Loucy (cell line): Measurements from ENCODE around the gene CCDC187.

Experiments used
- H2AFZ ChIP-seq: fragments of 200-600 bp; sonication (generic); 2 replicates; pipeline ENCODE4 v1.6.0; 2016; ENCODE audit warnings: antibody characterized with exemption, mild to moderate bottlenecking, low read length, moderate library complexity
- H3F3A ChIP-seq: fragments of 200-600 bp; 2 replicates; pipeline ENCODE4 v1.6.0; 2016; ENCODE audit warnings: antibody characterized with exemption, low read depth, mild to moderate bottlenecking
- H3K27me3 ChIP-seq: fragments of 200-600 bp; sonication (generic); 2 replicates; pipeline ENCODE4 v1.6.1; 2014; ENCODE audit warnings: low read length, mild to moderate bottlenecking; ENCODE audit not compliant: insufficient read depth, poor library complexity, severe bottlenecking
- H3K36me3 ChIP-seq: fragments of 200-600 bp; sonication (generic); 2 replicates; pipeline ENCODE4 v1.6.1; 2016; ENCODE audit warnings: low read length; ENCODE audit not compliant: insufficient read depth
- H3K4me1 ChIP-seq: fragments of 200-600 bp; sonication (generic); 2 replicates; pipeline ENCODE4 v1.5.1; 2014; ENCODE audit warnings: low read length, mild to moderate bottlenecking; ENCODE audit not compliant: insufficient read depth, poor library complexity, severe bottlenecking
- H3K4me2 ChIP-seq: fragments of 200-600 bp; sonication (generic); 2 replicates; pipeline ENCODE4 v1.6.0; 2014; ENCODE audit warnings: antibody characterized with exemption, low read length, low read depth, mild to moderate bottlenecking; ENCODE audit not compliant: poor library complexity, severe bottlenecking
- H3K4me3 ChIP-seq: fragments of 200-600 bp; sonication (generic); 2 replicates; pipeline ENCODE4 v1.5.1; 2014; ENCODE audit warnings: low read length, mild to moderate bottlenecking, mixed read lengths; ENCODE audit not compliant: poor library complexity, severe bottlenecking
- H3K79me2 ChIP-seq: fragments of 200-600 bp; sonication (generic); 2 replicates; pipeline ENCODE4 v1.6.1; 2014; ENCODE audit warnings: low read length; ENCODE audit not compliant: insufficient read depth
- H3K9ac ChIP-seq: fragments of 200-600 bp; sonication (generic); 2 replicates; pipeline ENCODE4 v1.6.0; 2014; ENCODE audit warnings: mild to moderate bottlenecking, low read depth, low read length, moderate library complexity; ENCODE audit not compliant: poor library complexity, severe bottlenecking
- H3K9me2 ChIP-seq: fragments of 200-600 bp; sonication (generic); replicated peaks from 2 replicates; pipeline ENCODE4 v1.6.1; 2016; ENCODE audit warnings: low read depth, low read length, mixed read lengths
- H3K9me3 ChIP-seq: fragments of 200-600 bp; sonication (generic); 2 replicates; pipeline ENCODE4 v1.6.1; 2014; ENCODE audit warnings: mild to moderate bottlenecking, antibody characterized with exemption, low read length, low read depth; ENCODE audit not compliant: insufficient read depth
- H4K20me1 ChIP-seq: fragments of 200-600 bp; sonication (generic); 2 replicates; pipeline ENCODE4 v1.6.0; 2014; ENCODE audit warnings: antibody characterized with exemption, low read length, mild to moderate bottlenecking; ENCODE audit not compliant: insufficient read depth, poor library complexity, severe bottlenecking
- EZH2phosphoT487 ChIP-seq: fragments of 200-600 bp; IDR thresholded peaks from 2 replicates; pipeline ENCODE4 v1.6.1; 2018; ENCODE audit warnings: antibody characterized with exemption, mild to moderate bottlenecking, moderate library complexity, borderline replicate concordance
- TF ChIP-seq, protein P1 (sequence below): fragments of 200-600 bp; sonication (generic); conservative IDR thresholded peaks from 2 replicates; pipeline ENCODE4 v1.5.1; 2014; ENCODE audit warnings: mild to moderate bottlenecking, antibody characterized with exemption, low read length

Gene CCDC187

DNA sequence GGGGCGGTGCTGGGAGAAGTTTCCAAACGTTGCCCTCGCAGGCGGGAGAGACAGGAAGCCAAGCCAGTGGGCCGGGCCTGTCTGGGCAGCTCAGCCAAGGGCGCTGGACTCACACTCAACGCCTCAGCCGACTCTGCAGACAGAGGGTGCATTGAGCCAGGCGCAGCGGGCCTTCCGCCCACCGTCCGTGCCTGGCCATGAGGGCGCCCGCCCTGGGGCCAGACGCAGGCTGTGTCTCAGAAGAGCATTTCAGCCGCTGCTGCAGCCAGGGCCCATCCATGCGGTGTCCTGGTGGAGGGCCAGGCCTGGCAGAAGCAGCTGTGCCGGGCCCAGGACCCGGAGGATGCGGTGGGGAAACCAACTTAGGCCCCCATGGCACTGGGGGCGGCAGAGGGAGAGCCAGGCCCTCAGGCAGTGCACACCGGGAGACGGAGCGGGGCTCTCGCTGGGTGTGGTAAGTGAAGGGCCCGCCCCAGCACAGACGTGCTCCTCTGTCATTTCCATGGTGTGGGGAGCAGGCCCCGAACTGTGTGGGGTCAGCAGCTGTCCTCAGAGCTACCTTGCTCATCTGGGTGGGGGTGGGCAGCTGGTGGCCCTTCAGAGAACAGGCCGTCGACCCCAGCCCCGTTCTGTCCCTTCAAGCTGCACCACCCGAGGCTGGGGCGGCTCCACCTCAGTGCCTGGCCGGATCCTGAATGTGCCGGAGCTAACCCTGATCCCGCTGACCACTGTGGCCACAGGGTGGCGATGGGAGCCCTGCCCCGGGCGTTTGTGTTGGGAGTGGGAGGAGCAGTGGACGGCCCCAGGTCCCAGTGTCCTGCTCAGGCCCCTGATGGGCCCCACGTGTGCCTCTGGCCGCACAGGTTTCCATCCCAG, 41.6 kb upstream of the CCDC187 start:
- no peaks in the 10 kb centered on the region for H3K4me1 ChIP-seq
- H3K79me2 ChIP-seq: no peaks in the 10 kb centered on the region
- H3F3A ChIP-seq: no peaks in the 10 kb centered on the region
- no peaks in the 10 kb centered on the region for H3K36me3 ChIP-seq
- H2AFZ ChIP-seq: no peak overlapping the region
- TF ChIP-seq, protein P1, sequence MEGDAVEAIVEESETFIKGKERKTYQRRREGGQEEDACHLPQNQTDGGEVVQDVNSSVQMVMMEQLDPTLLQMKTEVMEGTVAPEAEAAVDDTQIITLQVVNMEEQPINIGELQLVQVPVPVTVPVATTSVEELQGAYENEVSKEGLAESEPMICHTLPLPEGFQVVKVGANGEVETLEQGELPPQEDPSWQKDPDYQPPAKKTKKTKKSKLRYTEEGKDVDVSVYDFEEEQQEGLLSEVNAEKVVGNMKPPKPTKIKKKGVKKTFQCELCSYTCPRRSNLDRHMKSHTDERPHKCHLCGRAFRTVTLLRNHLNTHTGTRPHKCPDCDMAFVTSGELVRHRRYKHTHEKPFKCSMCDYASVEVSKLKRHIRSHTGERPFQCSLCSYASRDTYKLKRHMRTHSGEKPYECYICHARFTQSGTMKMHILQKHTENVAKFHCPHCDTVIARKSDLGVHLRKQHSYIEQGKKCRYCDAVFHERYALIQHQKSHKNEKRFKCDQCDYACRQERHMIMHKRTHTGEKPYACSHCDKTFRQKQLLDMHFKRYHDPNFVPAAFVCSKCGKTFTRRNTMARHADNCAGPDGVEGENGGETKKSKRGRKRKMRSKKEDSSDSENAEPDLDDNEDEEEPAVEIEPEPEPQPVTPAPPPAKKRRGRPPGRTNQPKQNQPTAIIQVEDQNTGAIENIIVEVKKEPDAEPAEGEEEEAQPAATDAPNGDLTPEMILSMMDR: no peak
- TF ChIP-seq EZH2phosphoT487: no peak
- no peaks in the 10 kb centered on the region for H3K9me3 ChIP-seq
- H3K27me3 ChIP-seq: no peaks in the 10 kb centered on the region
- H4K20me1 ChIP-seq: no peaks in the 10 kb centered on the region
- H3K9me2 ChIP-seq: no peaks in the 10 kb centered on the region
- H3K9ac ChIP-seq: no peak overlapping the region
- no peak overlapping the region for H3K4me3 ChIP-seq
- H3K4me2 ChIP-seq: no peak overlapping the region

DNA sequence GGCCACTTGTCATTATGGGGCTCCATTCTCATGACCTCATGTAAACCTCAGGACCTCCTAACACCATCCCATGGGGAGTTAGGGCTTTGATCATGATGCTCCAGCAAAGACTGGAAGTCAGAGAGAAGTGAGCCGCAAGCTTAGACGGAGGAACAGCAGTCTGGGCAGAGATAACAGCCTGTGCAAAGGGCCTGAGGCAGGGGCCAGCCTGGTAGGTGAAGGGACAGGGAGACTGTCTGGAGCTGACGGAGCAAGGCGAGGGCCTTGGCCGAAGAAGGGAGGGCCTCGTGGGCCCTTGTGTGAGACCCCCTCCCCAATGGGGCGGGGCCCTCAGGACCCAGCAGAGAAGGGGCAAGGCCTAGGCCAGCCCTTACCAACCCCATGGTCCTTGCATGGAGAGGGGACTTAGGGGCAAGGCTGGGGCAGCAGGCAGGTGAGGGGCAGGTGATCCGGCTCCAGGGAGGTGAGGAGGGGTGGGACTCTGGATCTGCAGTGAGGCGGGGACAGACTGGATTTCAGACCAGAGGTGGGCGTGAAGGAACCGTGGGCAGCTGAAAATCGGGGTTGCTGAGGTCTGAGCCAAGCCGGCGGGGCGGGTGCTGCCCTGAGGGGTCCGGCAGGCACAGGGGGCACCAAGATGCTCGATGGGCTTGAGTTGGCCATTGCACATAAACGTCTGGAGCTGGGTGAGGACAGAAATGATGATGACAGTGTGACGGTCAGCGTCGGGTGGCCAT, 40.8 kb upstream of the CCDC187 start:
- Histone ChIP-seq H3K79me2 (no peaks in the 10 kb centered on the region), H3K4me2 (no peak overlapping the region), H3K9ac (no peak overlapping the region), H3K4me3 (no peak overlapping the region), H3K27me3 (no peaks in the 10 kb centered on the region), H2AFZ (no peak overlapping the region), H3K4me1 (no peaks in the 10 kb centered on the region), H3K9me2 (no peaks in the 10 kb centered on the region), H3F3A (no peaks in the 10 kb centered on the region), H3K9me3 (no peaks in the 10 kb centered on the region), H3K36me3 (no peaks in the 10 kb centered on the region), H4K20me1 (no peaks in the 10 kb centered on the region)
- TF ChIP-seq EZH2phosphoT487: no peak
- TF ChIP-seq, protein P1: no peak

DNA sequence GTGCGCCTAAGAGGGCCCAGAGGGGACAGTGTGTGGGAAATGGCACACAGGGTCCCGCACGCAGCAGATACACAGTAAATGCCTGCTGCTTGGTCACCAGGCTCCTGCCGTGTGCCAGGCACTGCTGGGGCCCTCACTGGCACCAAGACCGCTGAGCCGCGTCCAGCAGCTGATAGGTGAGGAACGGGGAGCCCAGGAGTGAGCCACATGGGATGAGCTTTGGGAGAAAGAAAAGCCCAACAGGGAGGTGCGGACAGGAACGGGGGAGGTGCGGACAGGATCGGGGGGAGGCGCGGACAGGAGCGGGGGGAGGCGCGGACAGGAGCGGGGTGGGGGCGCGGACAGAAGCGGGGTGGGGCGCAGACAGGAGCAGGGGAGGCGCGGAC, 40.0 kb upstream of the CCDC187 start:
- no peaks in the 10 kb centered on the region for H3K9me2 ChIP-seq
- H3K9ac ChIP-seq: no peak overlapping the region
- no peaks in the 10 kb centered on the region for H3K4me1 ChIP-seq
- H3K36me3 ChIP-seq: no peaks in the 10 kb centered on the region
- no peaks in the 10 kb centered on the region for H3F3A ChIP-seq
- TF ChIP-seq EZH2phosphoT487: no peak
- TF ChIP-seq, protein P1: no peak
- H4K20me1 ChIP-seq: no peaks in the 10 kb centered on the region
- H3K9me3 ChIP-seq: no peaks in the 10 kb centered on the region
- no peak overlapping the region for H2AFZ ChIP-seq
- no peak overlapping the region for H3K4me2 ChIP-seq
- no peak overlapping the region for H3K4me3 ChIP-seq
- H3K79me2 ChIP-seq: no peaks in the 10 kb centered on the region
- H3K27me3 ChIP-seq: no peaks in the 10 kb centered on the region
